Gastroesophageal sphincter (tissue), 4 donors: ENCODE measurements around the gene WNT3A. TPM values are rescaled to one million over a fixed set of nuclear protein-coding genes. Genes with fewer than 3 reads are reported as not detected.

ENCODE experiments used
- ATAC-seq: fragments of 150-250 bp; one replicate; pipeline ENCODE4 v1.9.1; 2016; ENCODE audit warnings: mild to moderate bottlenecking, moderate library complexity
- H3K27ac ChIP-seq, 4 donors: fragments of 200-600 bp; sonication (generic) in 3 of 4; 1 replicate in 3 of 4; 2 replicates in 1 of 4; pipeline ENCODE4 v1.5.1; 2016 to 2019
- H3K27me3 ChIP-seq: fragments of 200-600 bp; sonication (generic); one replicate; pipeline ENCODE4 v1.5.1; 2019
- H3K36me3 ChIP-seq, 2 donors: fragments of 200-600 bp; sonication (generic); one replicate each; pipeline ENCODE4 v1.5.1; 2019; ENCODE audit warnings: control low read depth in 1 of 2
- H3K4me1 ChIP-seq, 3 donors: fragments of 200-600 bp; sonication (generic); 1 replicate in 2 of 3; 2 replicates in 1 of 3; pipeline ENCODE4 v1.5.1; 2016 to 2019; ENCODE audit warnings: control low read depth in 2 of 3
- H3K4me3 ChIP-seq, 2 donors: fragments of 200-600 bp; sonication (generic); one replicate each; pipeline ENCODE4 v1.5.1; 2019; ENCODE audit warnings: mild to moderate bottlenecking in 1 of 2, moderate library complexity in 1 of 2
- H3K9me3 ChIP-seq, 3 donors: fragments of 200-600 bp; sonication (generic); one replicate each; pipeline ENCODE4 v1.5.1; 2017 to 2019; ENCODE audit warnings: control low read depth in 2 of 3
- EP300 ChIP-seq: sonication (generic); formaldehyde crosslinking; IDR thresholded peaks from one replicate; pipeline ENCODE4 v1.6.1; 2017; ENCODE audit warnings: antibody characterized with exemption, mild to moderate bottlenecking
- POLR2A ChIP-seq, 2 donors: fragments of 450-650 bp; IDR thresholded peaks; one replicate each; pipeline ENCODE4 v1.6.1; 2017; ENCODE audit warnings: antibody characterized with exemption in 2 of 2, mild to moderate bottlenecking in 2 of 2, moderate library complexity in 1 of 2
- POLR2AphosphoS5 ChIP-seq: sonication (generic); formaldehyde crosslinking; IDR thresholded peaks from one replicate; pipeline ENCODE4 v1.6.1; 2017; ENCODE audit warnings: antibody characterized with exemption
- WGBS, 2 donors: methylation state at CpG; one replicate each; pipeline ENCODE4 v1.1.5; 2018; ENCODE audit warnings: low coverage in 1 of 2; 5-methylcytosine and 5-hydroxymethylcytosine counted together
- total RNA-seq, 4 donors: library from RNA; depleted of rRNA; stranded (reverse); fragments of >200 nt; gene quantifications; one replicate each; pipeline ENCODE4 v1.1.0, GENCODE V29; 2016
- TF ChIP-seq, protein P1 (sequence below), 4 experiments: fragments of 200-600 bp in 2 of 4; fragments of 450-650 bp in 2 of 4; sonication (generic) in 1 of 4; IDR thresholded peaks; one replicate each; pipeline ENCODE4 v1.5.1; 2017 to 2019; ENCODE audit warnings: antibody characterized with exemption in 4 of 4, mild to moderate bottlenecking in 2 of 4, moderate library complexity in 2 of 4

Gene WNT3A
- total RNA-seq, 4 donors from 2014 or later, result not detected

- no peak for ATAC-seq
- peaks cover 0 to 16% (median 0%) of the 10 kb centered on the region in 3 donors for H3K9me3 ChIP-seq
- H3K27ac ChIP-seq, result no peak overlapping the region
- H3K36me3 ChIP-seq, result no peaks in the 10 kb centered on the region
- H3K27me3 ChIP-seq, result peaks cover 82% of the 10 kb centered on the region
- H3K4me1 ChIP-seq, result peaks cover 0 to 10% (median 4%) of the 10 kb centered on the region in 3 donors
- TF ChIP-seq EP300 (no peak), POLR2AphosphoS5 (no peak), POLR2A (IDR thresholded peaks at IDR 0.05) (no peak)
- TF ChIP-seq, protein P1, sequence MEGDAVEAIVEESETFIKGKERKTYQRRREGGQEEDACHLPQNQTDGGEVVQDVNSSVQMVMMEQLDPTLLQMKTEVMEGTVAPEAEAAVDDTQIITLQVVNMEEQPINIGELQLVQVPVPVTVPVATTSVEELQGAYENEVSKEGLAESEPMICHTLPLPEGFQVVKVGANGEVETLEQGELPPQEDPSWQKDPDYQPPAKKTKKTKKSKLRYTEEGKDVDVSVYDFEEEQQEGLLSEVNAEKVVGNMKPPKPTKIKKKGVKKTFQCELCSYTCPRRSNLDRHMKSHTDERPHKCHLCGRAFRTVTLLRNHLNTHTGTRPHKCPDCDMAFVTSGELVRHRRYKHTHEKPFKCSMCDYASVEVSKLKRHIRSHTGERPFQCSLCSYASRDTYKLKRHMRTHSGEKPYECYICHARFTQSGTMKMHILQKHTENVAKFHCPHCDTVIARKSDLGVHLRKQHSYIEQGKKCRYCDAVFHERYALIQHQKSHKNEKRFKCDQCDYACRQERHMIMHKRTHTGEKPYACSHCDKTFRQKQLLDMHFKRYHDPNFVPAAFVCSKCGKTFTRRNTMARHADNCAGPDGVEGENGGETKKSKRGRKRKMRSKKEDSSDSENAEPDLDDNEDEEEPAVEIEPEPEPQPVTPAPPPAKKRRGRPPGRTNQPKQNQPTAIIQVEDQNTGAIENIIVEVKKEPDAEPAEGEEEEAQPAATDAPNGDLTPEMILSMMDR (IDR thresholded peaks at IDR 0.05), result no peak
- WGBS, 2 donors, result 69 to 100% methylated on average over 2 to 3 of the region's 16 CpGs
- H3K4me3 ChIP-seq, result no peak overlapping the region
Measured at GRCh38 chr1:228034954-228035837, 28.4 kb downstream of the WNT3A start.

DNA sequence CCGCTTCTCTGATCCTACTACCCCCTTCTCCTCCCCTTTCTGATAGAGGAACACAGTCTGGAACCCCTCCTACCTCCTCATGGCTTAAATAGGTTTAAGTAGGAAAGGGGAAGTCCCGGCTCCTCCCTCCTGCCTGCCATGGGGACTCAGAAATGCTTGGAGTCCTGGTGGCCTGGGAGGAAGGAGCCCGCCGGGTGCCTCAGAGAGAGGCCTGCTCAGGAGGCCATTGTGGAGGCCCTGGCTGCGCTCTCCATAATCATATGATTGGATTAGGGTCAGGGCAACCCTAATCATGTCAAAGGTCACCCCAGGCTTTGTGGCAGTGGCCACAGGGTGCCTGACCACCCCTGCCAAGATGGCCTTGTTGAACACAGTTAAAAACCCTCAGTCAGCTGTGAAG is 29.0 kb downstream of the WNT3A start:
- ATAC-seq, result no peak
- TF ChIP-seq, protein P1 (IDR thresholded peaks at IDR 0.05), result no peak
- TF ChIP-seq POLR2A (IDR thresholded peaks at IDR 0.05), result no peak
- no peak for TF ChIP-seq POLR2AphosphoS5
- TF ChIP-seq EP300, result no peak
- Histone ChIP-seq H3K4me1 (peaks cover 0 to 10% (median 4%) of the 10 kb centered on the region in 3 donors), H3K4me3 (no peak overlapping the region), H3K27ac (no peak overlapping the region), H3K36me3 (no peaks in the 10 kb centered on the region), H3K9me3 (peaks cover 0 to 16% (median 0%) of the 10 kb centered on the region in 3 donors), H3K27me3 (peaks cover 81% of the 10 kb centered on the region)
- WGBS, 2 donors, result no CpG with 5 or more reads among the region's 5 CpGs

GRCh38 chr1:228036701-228037231 is 30.0 kb downstream of the WNT3A start:
- TF ChIP-seq POLR2AphosphoS5 (no peak), EP300 (no peak), POLR2A (IDR thresholded peaks at IDR 0.05) (no peak)
- TF ChIP-seq, protein P1 (IDR thresholded peaks at IDR 0.05), result no peak
- no peak for ATAC-seq
- Histone ChIP-seq H3K27ac (no peak overlapping the region), H3K36me3 (no peaks in the 10 kb centered on the region), H3K4me1 (peaks cover 0 to 10% (median 4%) of the 10 kb centered on the region in 3 donors), H3K9me3 (peaks cover 0 to 16% (median 0%) of the 10 kb centered on the region in 3 donors), H3K27me3 (peaks cover 75% of the 10 kb centered on the region), H3K4me3 (no peak overlapping the region)
- WGBS, 2 donors, result 75% methylated on average over 4 of the region's 8 CpGs; no CpG with 5 or more reads in 1 of the 2 donors

DNA sequence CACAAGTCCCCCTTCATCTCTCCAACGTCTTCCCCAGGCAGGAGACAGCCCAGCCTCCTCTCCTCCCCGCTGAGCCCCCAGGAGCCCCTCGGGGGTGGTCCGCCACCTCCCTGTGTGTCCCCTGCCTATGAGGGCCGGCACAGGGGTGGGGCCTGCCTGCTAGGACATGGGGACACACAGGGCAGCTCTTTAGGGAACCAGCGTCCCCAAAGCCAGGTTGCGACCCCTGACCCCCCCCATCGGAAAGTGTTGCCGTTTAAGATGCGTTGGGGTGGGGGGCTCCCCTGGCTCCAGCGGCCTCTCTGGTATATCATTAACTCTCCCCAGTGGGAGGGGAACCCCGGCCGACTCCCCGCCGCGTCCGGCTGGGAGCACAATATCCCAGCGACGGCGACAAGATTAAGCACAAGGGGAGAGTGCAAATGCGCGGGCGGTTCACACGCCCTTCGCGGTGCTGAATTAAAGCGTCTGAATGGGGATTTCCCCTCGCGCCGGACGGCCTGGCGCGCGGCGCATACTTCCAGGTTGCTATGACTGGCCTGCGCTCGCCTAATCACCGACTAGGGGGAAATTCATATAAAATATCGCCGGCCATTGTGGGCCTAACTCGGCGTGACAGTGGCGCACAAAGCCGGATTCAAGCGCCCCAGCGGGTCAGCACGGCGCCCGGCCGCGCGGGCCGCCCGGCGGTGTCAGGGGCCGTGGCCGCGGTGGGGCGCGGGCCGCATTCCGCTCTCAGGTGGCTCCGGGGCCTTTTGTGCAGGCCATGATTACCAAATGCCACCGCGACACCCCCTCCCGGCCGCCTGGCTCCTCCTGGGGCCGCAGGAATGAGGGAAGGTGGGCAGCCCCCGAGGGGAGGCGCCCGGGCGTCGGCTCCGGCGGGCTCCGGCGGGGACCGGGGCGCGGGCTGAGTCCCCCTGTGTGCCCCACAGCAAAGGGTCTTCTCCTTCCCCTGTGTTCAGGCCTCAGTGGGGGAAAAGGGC is 30.9 kb downstream of the WNT3A start:
- H3K27ac ChIP-seq, result no peak overlapping the region
- no peak for ATAC-seq
- H3K4me3 ChIP-seq, result peak overlapping the region in 1 of 2 donors; percentile 31
- H3K9me3 ChIP-seq, result peaks cover 0 to 14% (median 0%) of the 10 kb centered on the region in 3 donors
- WGBS, 2 donors, result no CpG with 5 or more reads among the region's 80 CpGs
- peaks cover 71% of the 10 kb centered on the region for H3K27me3 ChIP-seq
- no peaks in the 10 kb centered on the region for H3K36me3 ChIP-seq
- peaks cover 0 to 10% (median 4%) of the 10 kb centered on the region in 3 donors for H3K4me1 ChIP-seq
- TF ChIP-seq, protein P1 (IDR thresholded peaks at IDR 0.05), result no peak
- no peak for TF ChIP-seq EP300
- TF ChIP-seq POLR2A (IDR thresholded peaks at IDR 0.05), result no peak
- no peak for TF ChIP-seq POLR2AphosphoS5
